MM.1S (cell line): ENCODE measurements around the gene SDSL.

Experiments
- DNase-seq: peaks from one replicate; pipeline ENCODE4 v3.0.0-alpha.2; 2015
- H2AFZ ChIP-seq: fragments of 300-600 bp; sonication (generic); 2 replicates; pipeline ENCODE4 v1.6.0; 2016; ENCODE audit warnings: antibody characterized with exemption, low read length
- H3F3A ChIP-seq: fragments of 300-600 bp; sonication (generic); 2 replicates; pipeline ENCODE4 v1.6.1; 2016; ENCODE audit warnings: mild to moderate bottlenecking, antibody characterized with exemption, low read length, moderate library complexity, mixed read lengths; ENCODE audit not compliant: insufficient read depth
- H3K27ac ChIP-seq: fragments of 300-600 bp; sonication (generic); 2 replicates; pipeline ENCODE4 v1.5.1; 2016; ENCODE audit warnings: mild to moderate bottlenecking, low read length
- H3K27me3 ChIP-seq: fragments of 300-600 bp; sonication (generic); replicated peaks from 2 replicates; pipeline ENCODE4 v1.6.0; 2016; ENCODE audit warnings: low read length; ENCODE audit not compliant: insufficient read depth
- H3K36me3 ChIP-seq: fragments of 300-600 bp; sonication (generic); replicated peaks from 2 replicates; pipeline ENCODE4 v1.6.1; 2016; ENCODE audit warnings: mild to moderate bottlenecking, low read length, mixed read lengths; ENCODE audit not compliant: insufficient read depth
- H3K4me1 ChIP-seq: fragments of 300-600 bp; sonication (generic); 2 replicates; pipeline ENCODE4 v1.6.1; 2016; ENCODE audit warnings: low read length, mixed read lengths
- H3K4me2 ChIP-seq: fragments of 300-600 bp; sonication (generic); 2 replicates; pipeline ENCODE4 v1.6.0; 2016; ENCODE audit warnings: low read depth, low read length
- H3K4me3 ChIP-seq: fragments of 300-600 bp; sonication (generic); 2 replicates; pipeline ENCODE4 v1.5.1; 2016; ENCODE audit warnings: low read length, mixed read lengths
- H3K79me2 ChIP-seq: fragments of 300-600 bp; sonication (generic); 2 replicates; pipeline ENCODE4 v1.6.1; 2016; ENCODE audit warnings: mixed run types, low read length, mixed read lengths
- H3K9ac ChIP-seq: fragments of 300-600 bp; sonication (generic); 2 replicates; pipeline ENCODE4 v1.6.1; 2016; ENCODE audit warnings: low read length, mixed read lengths
- H3K9me2 ChIP-seq: fragments of 300-600 bp; sonication (generic); replicated peaks from 2 replicates; pipeline ENCODE4 v1.6.1; 2016; ENCODE audit warnings: mild to moderate bottlenecking, low read length, mixed read lengths; ENCODE audit not compliant: insufficient read depth
- H3K9me3 ChIP-seq: fragments of 300-600 bp; sonication (generic); replicated peaks from 2 replicates; pipeline ENCODE4 v1.6.1; 2016; ENCODE audit warnings: mild to moderate bottlenecking, low read length, mixed read lengths; ENCODE audit not compliant: insufficient read depth
- H4K20me1 ChIP-seq: fragments of 300-600 bp; sonication (generic); 2 replicates; pipeline ENCODE4 v1.6.1; 2016; ENCODE audit warnings: mild to moderate bottlenecking, low read length, moderate library complexity, mixed read lengths; ENCODE audit not compliant: insufficient read depth
- CTCF ChIP-seq: fragments of 300-600 bp; sonication (generic); IDR thresholded peaks from 2 replicates; pipeline ENCODE4 v1.5.1; 2016; ENCODE audit warnings: antibody characterized with exemption, low read length, mixed read lengths
- EZH2 ChIP-seq: fragments of 300-600 bp; sonication (generic); optimal IDR thresholded peaks from 2 replicates; pipeline ENCODE3; 2017; ENCODE audit warnings: low read depth, mild to moderate bottlenecking, antibody characterized with exemption, low read length, mixed read lengths
- EZH2phosphoT487 ChIP-seq: fragments of 300-600 bp; sonication (generic); IDR thresholded peaks from 2 replicates; pipeline ENCODE4 v1.6.1; 2018; ENCODE audit warnings: antibody characterized with exemption, low read length

Gene SDSL

GRCh38 chr12:113388351-113388750 is 33.8 kb upstream of the SDSL start:
- H3K36me3 ChIP-seq: no peaks in the 10 kb centered on the region
- H3F3A ChIP-seq: no peaks in the 10 kb centered on the region
- no peak for TF ChIP-seq EZH2
- no peak for TF ChIP-seq CTCF
- no peak for TF ChIP-seq EZH2phosphoT487

GRCh38 chr12:113390064-113391043 is 31.8 kb upstream of the SDSL start:
- Histone ChIP-seq H3K79me2 (no peaks in the 10 kb centered on the region), H3K27ac (no peak overlapping the region), H3K36me3 (no peaks in the 10 kb centered on the region), H3K4me2 (no peak overlapping the region), H3K9ac (no peak overlapping the region), H3K4me1 (no peaks in the 10 kb centered on the region), H3K9me3 (no peaks in the 10 kb centered on the region), H3K9me2 (no peaks in the 10 kb centered on the region), H4K20me1 (no peaks in the 10 kb centered on the region), H3K4me3 (no peak overlapping the region), H3K27me3 (no peaks in the 10 kb centered on the region), H2AFZ (no peak overlapping the region), H3F3A (no peaks in the 10 kb centered on the region)
- no peak for TF ChIP-seq EZH2
- TF ChIP-seq EZH2phosphoT487: no peak
- TF ChIP-seq CTCF: no peak
- DNase-seq: no peak

More at GRCh38 chr12:113388351-113388750, 33.8 kb upstream of the SDSL start:
- Histone ChIP-seq H3K4me1 (no peaks in the 10 kb centered on the region), H3K27ac (no peak overlapping the region), H3K4me3 (no peak overlapping the region), H3K4me2 (no peak overlapping the region), H3K9ac (no peak overlapping the region), H3K9me2 (no peaks in the 10 kb centered on the region), H3K79me2 (no peaks in the 10 kb centered on the region), H4K20me1 (no peaks in the 10 kb centered on the region), H3K9me3 (no peaks in the 10 kb centered on the region), H3K27me3 (no peaks in the 10 kb centered on the region), H2AFZ (no peak overlapping the region)
- no peak for DNase-seq

GRCh38 chr12:113391145-113391544 is 31.0 kb upstream of the SDSL start:
- H3K79me2 ChIP-seq: no peaks in the 10 kb centered on the region

More at GRCh38 chr12:113391145-113391544, 31.0 kb upstream of the SDSL start:
- TF ChIP-seq CTCF (no peak), EZH2 (no peak), EZH2phosphoT487 (no peak)
- Histone ChIP-seq H3K27ac (no peak overlapping the region), H3F3A (no peaks in the 10 kb centered on the region), H3K9ac (no peak overlapping the region), H4K20me1 (no peaks in the 10 kb centered on the region), H3K9me3 (no peaks in the 10 kb centered on the region), H3K4me1 (no peaks in the 10 kb centered on the region), H2AFZ (no peak overlapping the region), H3K27me3 (no peaks in the 10 kb centered on the region), H3K36me3 (no peaks in the 10 kb centered on the region), H3K9me2 (no peaks in the 10 kb centered on the region), H3K4me3 (no peak overlapping the region), H3K4me2 (no peak overlapping the region)
- DNase-seq: no peak
